MCF 10A (cell line): ENCODE data around the gene PSMD7. TPM values are rescaled to one million over a fixed set of nuclear protein-coding genes. Genes with fewer than 3 reads are reported as not detected.
A peak's percentile ranks its signal among the peaks of the same experiment; 100 is the strongest.

ENCODE experiments used
- Bru-seq: library from RNA; stranded (reverse); fragments of 400-500 nt; gene quantifications from one replicate; lab custom pipeline; 2021; lab: Mats Ljungman, UMichigan
- BruChase-seq, 2 experiments: library from RNA; stranded (reverse); fragments of 400-500 nt; gene quantifications; one replicate each; lab custom pipeline; 2021; lab: Mats Ljungman, UMichigan
- BruUV-seq: library from RNA; stranded (reverse); fragments of 400-500 nt; replicated peaks from 2 replicates; lab custom pipeline; 2021; lab: Mats Ljungman, UMichigan
- CTCF ChIA-PET: fragments of 300-600 bp; sonication (Branson Sonifier 250); formaldehyde crosslinking; extraction: SDS; loops from one replicate; lab custom pipeline; 2021; ENCODE audit warnings: antibody characterized with exemption, inconsistent platforms; lab: Yijun Ruan, JAX
- POLR2A ChIA-PET: fragments of 300-600, 350-650 bp; sonication (Branson Sonifier 250); formaldehyde crosslinking; extraction: SDS; loops from one replicate; lab custom pipeline; 2020; ENCODE audit warnings: antibody characterized with exemption, inconsistent platforms; lab: Yijun Ruan, JAX
- DNase-seq: peaks from one replicate; pipeline ENCODE4 v3.0.0-alpha.2; 2018; ENCODE audit not compliant: unreplicated experiment
- H3K27ac Mint-ChIP-seq: one replicate; pipeline ENCODE4 v1.8.0; 2022; ENCODE audit warnings: mild to moderate bottlenecking, low read depth, mixed read lengths; ENCODE audit not compliant: unreplicated experiment
- H3K27me3 Mint-ChIP-seq: one replicate; pipeline ENCODE4 v1.8.0; 2022; ENCODE audit warnings: mixed read lengths; ENCODE audit not compliant: insufficient read depth, unreplicated experiment
- H3K36me3 Mint-ChIP-seq: one replicate; pipeline ENCODE4 v1.8.0; 2022; ENCODE audit warnings: mild to moderate bottlenecking, moderate library complexity, mixed read lengths; ENCODE audit not compliant: insufficient read depth, unreplicated experiment
- H3K4me1 Mint-ChIP-seq: one replicate; pipeline ENCODE4 v1.8.0; 2022; ENCODE audit warnings: mixed read lengths; ENCODE audit not compliant: insufficient read depth, unreplicated experiment
- H3K4me3 Mint-ChIP-seq: one replicate; pipeline ENCODE4 v1.8.0; 2022; ENCODE audit warnings: mild to moderate bottlenecking, moderate library complexity, mixed read lengths; ENCODE audit not compliant: unreplicated experiment
- H3K9me3 Mint-ChIP-seq: one replicate; pipeline ENCODE4 v1.8.0; 2022; ENCODE audit warnings: mixed read lengths; ENCODE audit not compliant: unreplicated experiment
- intact Hi-C: fragments of 100-400 bp; cut with micrococcal nuclease; formaldehyde crosslinking; loops from 2 replicates; pipeline ENCODE4 v1.14.1; 2022
- long read RNA-seq: library from polyadenylated mRNA; stranded (forward); transcript quantifications from one replicate; pipeline ENCODE4 v2.0.0, GENCODE V29; 2022
- total RNA-seq: library from RNA; stranded (reverse); gene quantifications from 2 replicates; pipeline ENCODE4 v1.2.3, GENCODE V29; 2022
- TF ChIP-seq, protein P1 (sequence below): fragments of 200-600 bp; IDR thresholded peaks from one replicate; pipeline ENCODE4 v1.8.0; 2022; ENCODE audit warnings: antibody characterized with exemption, mild to moderate bottlenecking; ENCODE audit not compliant: unreplicated experiment

PSMD7 gene
- total RNA-seq (141 and 172 TPM in 2 replicates), Bru-seq, nascent RNA (percentile 98 among the genes with signal in this experiment), BruChase-seq, experiment 1, labeled RNA remaining after a 6-hour chase (percentile 98 among the genes with signal in this experiment), BruChase-seq, experiment 2, labeled RNA remaining after a 2-hour chase (percentile 96 among the genes with signal in this experiment)
- long read RNA-seq, transcript PSMD7-201 (7 exons, 1,670 nt), result major isoform, 526 of 562 reads
- long read RNA-seq, partial matches to known transcripts, result 7 of 562 reads
- long read RNA-seq, other reads (novel, unspliced or antisense), result 27 of 562 reads

DNA sequence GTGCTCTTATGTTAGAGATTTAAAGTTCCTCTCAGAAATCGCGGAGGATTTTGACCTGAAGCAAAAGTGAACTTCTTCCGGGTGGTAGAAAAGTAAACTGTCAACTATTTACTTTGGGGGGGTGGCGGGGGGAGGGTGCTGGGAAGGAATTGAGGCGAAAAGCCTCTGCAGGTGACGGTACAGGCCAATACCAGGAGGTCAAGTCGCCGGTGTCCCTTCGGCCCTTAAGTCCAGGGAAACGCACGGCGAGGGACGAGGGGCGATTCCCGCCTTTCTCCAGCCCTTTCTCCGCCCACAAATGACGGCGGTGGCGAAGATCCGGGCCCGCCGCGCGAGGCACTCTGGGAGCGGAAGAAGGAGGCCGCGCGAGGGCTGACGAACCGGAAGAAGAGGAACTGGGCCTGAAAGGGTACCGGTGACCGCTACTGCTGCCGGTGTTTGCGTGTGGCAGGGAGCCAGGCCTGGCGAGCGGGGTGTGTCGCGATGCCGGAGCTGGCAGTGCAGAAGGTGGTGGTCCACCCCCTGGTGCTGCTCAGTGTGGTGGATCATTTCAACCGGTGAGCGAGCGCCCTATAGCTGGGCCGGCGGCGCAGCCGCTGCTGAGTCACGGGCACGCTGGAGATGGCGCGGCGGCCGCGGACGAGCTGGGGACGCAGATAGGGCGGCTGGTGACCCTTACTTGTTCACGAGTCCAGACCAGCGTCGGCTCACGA is at the start of gene PSMD7:
TSS of gene PSMD7 (plus strand) at position 383 of the 713 bp plus-strand sequence. CDS start at position 484, 101 bp downstream.
- CTCF ChIA-PET, result interaction anchor here (0.7 to 1.8 kb wide), 2 partner anchors 12 to 204 kb away, joined by 3 to 26 read pairs; no protein-coding TSS in a partner anchor

DNA sequence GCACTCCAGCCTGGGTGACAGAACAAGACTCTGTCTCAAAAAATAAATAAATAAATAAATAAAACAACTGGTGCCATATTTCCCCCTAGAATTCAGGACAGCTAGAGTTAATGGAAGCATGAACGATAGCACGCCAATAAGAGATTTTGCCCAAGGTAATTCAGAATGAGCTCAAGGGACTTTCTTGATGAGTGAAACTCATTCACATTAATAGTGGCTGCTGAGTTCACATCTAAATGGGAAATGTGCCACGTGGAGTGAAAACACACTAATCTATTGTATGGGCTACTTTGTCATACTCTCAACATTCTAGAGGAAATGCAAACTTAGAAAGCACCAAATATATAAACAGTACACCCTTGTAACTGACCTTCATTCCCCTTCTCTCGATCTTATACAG is 47.4 kb upstream of the PSMD7 start:
- TF ChIP-seq, protein P1, sequence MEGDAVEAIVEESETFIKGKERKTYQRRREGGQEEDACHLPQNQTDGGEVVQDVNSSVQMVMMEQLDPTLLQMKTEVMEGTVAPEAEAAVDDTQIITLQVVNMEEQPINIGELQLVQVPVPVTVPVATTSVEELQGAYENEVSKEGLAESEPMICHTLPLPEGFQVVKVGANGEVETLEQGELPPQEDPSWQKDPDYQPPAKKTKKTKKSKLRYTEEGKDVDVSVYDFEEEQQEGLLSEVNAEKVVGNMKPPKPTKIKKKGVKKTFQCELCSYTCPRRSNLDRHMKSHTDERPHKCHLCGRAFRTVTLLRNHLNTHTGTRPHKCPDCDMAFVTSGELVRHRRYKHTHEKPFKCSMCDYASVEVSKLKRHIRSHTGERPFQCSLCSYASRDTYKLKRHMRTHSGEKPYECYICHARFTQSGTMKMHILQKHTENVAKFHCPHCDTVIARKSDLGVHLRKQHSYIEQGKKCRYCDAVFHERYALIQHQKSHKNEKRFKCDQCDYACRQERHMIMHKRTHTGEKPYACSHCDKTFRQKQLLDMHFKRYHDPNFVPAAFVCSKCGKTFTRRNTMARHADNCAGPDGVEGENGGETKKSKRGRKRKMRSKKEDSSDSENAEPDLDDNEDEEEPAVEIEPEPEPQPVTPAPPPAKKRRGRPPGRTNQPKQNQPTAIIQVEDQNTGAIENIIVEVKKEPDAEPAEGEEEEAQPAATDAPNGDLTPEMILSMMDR, result no peak
- Mint-ChIP-seq H3K9me3 (no peaks in the 10 kb centered on the region), H3K4me3 (no peak overlapping the region), H3K27me3 (peaks cover 45% of the 10 kb centered on the region), H3K4me1 (no peaks in the 10 kb centered on the region), H3K36me3 (no peaks in the 10 kb centered on the region), H3K27ac (no peak overlapping the region)
- BruUV-seq, result no TSS peak
- DNase-seq, result no peak
- ChIA-PET POLR2A (no interaction called here), CTCF (interaction anchor here (0.7 to 1.0 kb wide), 2 partner anchors 8 to 12 kb away, joined by 4 read pairs; no protein-coding TSS in a partner anchor)
- intact Hi-C loops, result no loop called here

More for the DNA sequence above, at the start of gene PSMD7:
- intact Hi-C loops, result no loop called here
- H3K27ac Mint-ChIP-seq, result peak within 1 kb of the TSS; percentile 98
- BruUV-seq, result no TSS peak
- peaks cover 5% of the 10 kb centered on the region for H3K9me3 Mint-ChIP-seq
- no peaks in the 10 kb centered on the region for H3K27me3 Mint-ChIP-seq
- TF ChIP-seq, protein P1, result no peak
- POLR2A ChIA-PET, result interaction anchor here (0.7 to 3.1 kb wide), 14 partner anchors 8 to 1241 kb away, joined by 3 to 20 read pairs (median 4); partner anchors contain the start of gene GLG1
- H3K4me1 Mint-ChIP-seq, result peaks cover 7% of the 10 kb centered on the region
- DNase-seq, result peak; percentile 92
- H3K36me3 Mint-ChIP-seq, result peaks cover 41% of the 10 kb centered on the region
- peak within 1 kb of the TSS; percentile 84 for H3K4me3 Mint-ChIP-seq

DNA sequence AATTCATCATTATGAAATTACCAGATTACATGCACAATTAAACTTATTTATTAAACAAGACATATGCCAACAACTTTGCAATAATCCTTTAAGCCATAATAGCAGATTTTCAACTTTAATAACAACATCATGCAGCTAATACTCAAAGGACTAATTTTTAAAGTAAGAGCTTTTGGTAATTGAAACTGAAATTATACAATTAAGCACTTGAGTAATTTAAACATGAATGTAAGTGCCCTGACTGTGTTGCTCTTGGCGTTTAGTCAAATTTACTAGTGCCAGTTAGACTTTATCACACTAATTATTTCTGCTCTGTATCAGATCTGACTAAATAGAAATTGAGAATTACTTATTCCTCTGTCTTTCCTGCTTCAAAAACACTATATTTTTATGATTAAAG is 46.8 kb upstream of the PSMD7 start:
- intact Hi-C loops, result no loop called here
- Mint-ChIP-seq H3K36me3 (no peaks in the 10 kb centered on the region), H3K27ac (no peak overlapping the region), H3K9me3 (no peaks in the 10 kb centered on the region), H3K27me3 (peaks cover 39% of the 10 kb centered on the region), H3K4me1 (no peaks in the 10 kb centered on the region), H3K4me3 (no peak overlapping the region)
- no TSS peak for BruUV-seq
- TF ChIP-seq, protein P1, result no peak
- CTCF ChIA-PET, result interaction anchor here (1.0 kb wide), 1 partner anchor 9 kb away, joined by 4 read pairs; no protein-coding TSS in a partner anchor
- POLR2A ChIA-PET, result interaction anchor here (0.5 kb wide), 1 partner anchor 18 kb away, joined by 3 read pairs; no protein-coding TSS in a partner anchor
- no peak for DNase-seq

DNA sequence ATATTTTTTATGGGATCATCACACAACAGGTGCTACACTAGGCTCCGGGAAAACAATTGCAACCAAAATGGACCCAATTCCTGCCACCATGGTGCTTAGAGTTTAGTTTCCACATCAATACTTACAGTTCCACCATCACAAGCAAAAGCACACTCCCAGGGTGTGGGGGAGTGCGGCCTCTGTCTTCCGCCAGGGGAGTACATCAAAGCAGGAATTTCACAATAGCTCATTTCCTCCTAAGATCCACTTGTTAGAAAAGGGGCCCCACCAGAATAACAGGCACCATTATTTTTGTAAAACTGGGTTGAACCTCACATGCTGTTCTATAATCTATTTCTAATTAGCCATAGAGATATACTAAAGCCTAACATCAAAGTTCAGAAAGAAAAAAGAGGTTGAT is 44.3 kb upstream of the PSMD7 start:
- H3K36me3 Mint-ChIP-seq, result no peaks in the 10 kb centered on the region
- H3K27me3 Mint-ChIP-seq, result peaks cover 15% of the 10 kb centered on the region
- H3K9me3 Mint-ChIP-seq, result no peaks in the 10 kb centered on the region
- H3K4me1 Mint-ChIP-seq, result no peaks in the 10 kb centered on the region
- intact Hi-C loops, result no loop called here
- no peak for DNase-seq
- no TSS peak for BruUV-seq
- no peak overlapping the region for H3K27ac Mint-ChIP-seq
- POLR2A ChIA-PET, result no interaction called here
- H3K4me3 Mint-ChIP-seq, result no peak overlapping the region
- TF ChIP-seq, protein P1, result no peak
- CTCF ChIA-PET, result interaction anchor here (0.7 to 1.9 kb wide), 3 partner anchors 10 to 26 kb away, joined by 3 to 7 read pairs (median 3); no protein-coding TSS in a partner anchor
